Upper lobe of left lung (tissue), 4 donors: ENCODE results near the gene ARHGEF4.

Experiments used
- EP300 ChIP-seq, 4 donors: sonication (generic); formaldehyde crosslinking; IDR thresholded peaks; one replicate each; pipeline ENCODE4 v1.5.1; 2017; ENCODE audit warnings: antibody characterized with exemption in 4 of 4, control low read depth in 2 of 4
- POLR2A ChIP-seq, 4 donors: fragments of 450-650 bp; IDR thresholded peaks; one replicate each; pipeline ENCODE4 v1.5.1; 2016 to 2017; ENCODE audit warnings: antibody characterized with exemption in 4 of 4, mild to moderate bottlenecking in 2 of 4
- POLR2AphosphoS5 ChIP-seq, 2 donors: sonication (generic); formaldehyde crosslinking; IDR thresholded peaks; one replicate each; pipeline ENCODE4 v1.5.1; 2017; ENCODE audit warnings: antibody characterized with exemption in 2 of 2
- TF ChIP-seq, protein P1 (sequence below), 6 experiments: fragments of 450-650 bp in 4 of 6; fragments of 200-600 bp in 2 of 6; sonication (generic) in 2 of 6; IDR thresholded peaks; one replicate each; pipeline ENCODE4 v1.5.1; 2016 to 2019; ENCODE audit warnings: antibody characterized with exemption in 6 of 6

DNA sequence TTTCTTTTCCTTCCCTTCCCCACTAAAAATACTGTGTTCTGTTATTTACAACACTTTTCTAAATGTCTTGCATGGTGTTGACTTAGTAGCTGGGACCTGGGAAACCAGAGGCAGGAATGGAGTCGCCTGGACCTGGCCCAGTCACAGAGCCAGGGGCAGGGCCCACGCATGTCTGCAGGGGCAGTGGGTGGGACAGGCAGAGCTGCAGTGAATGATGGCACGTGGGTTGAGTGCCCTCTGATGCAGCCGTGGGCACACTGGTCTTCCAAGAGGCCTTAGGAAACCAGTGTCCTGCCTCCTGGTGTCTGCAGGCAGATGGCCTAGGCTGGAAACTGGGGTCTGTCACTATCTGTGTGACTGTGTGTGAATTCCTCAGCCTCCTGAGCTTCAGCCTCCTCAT lies 46.8 kb downstream of the ARHGEF4 start:
- TF ChIP-seq, protein P1, sequence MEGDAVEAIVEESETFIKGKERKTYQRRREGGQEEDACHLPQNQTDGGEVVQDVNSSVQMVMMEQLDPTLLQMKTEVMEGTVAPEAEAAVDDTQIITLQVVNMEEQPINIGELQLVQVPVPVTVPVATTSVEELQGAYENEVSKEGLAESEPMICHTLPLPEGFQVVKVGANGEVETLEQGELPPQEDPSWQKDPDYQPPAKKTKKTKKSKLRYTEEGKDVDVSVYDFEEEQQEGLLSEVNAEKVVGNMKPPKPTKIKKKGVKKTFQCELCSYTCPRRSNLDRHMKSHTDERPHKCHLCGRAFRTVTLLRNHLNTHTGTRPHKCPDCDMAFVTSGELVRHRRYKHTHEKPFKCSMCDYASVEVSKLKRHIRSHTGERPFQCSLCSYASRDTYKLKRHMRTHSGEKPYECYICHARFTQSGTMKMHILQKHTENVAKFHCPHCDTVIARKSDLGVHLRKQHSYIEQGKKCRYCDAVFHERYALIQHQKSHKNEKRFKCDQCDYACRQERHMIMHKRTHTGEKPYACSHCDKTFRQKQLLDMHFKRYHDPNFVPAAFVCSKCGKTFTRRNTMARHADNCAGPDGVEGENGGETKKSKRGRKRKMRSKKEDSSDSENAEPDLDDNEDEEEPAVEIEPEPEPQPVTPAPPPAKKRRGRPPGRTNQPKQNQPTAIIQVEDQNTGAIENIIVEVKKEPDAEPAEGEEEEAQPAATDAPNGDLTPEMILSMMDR (IDR thresholded peaks at IDR 0.05) = no peak
- TF ChIP-seq POLR2A (IDR thresholded peaks at IDR 0.05) (no peak), EP300 (IDR thresholded peaks at IDR 0.05) (no peak), POLR2AphosphoS5 (IDR thresholded peaks at IDR 0.05) (no peak)
